HG03457 (cell line): ENCODE measurements around the gene ZNF736.
"Not testable (repeated sequence)": the region's sequence is repeated elsewhere in the genome, so short reads cannot be mapped to it uniquely, and the experiment has no call there.

Experiments used
- ATAC-seq: cut with Tn5 transposase; IDR thresholded peaks from one replicate; pipeline ENCODE4 v1.9.1; 2021; ENCODE audit warnings: moderate number of reproducible peaks; ENCODE audit not compliant: unreplicated experiment

The ZNF736 gene

DNA sequence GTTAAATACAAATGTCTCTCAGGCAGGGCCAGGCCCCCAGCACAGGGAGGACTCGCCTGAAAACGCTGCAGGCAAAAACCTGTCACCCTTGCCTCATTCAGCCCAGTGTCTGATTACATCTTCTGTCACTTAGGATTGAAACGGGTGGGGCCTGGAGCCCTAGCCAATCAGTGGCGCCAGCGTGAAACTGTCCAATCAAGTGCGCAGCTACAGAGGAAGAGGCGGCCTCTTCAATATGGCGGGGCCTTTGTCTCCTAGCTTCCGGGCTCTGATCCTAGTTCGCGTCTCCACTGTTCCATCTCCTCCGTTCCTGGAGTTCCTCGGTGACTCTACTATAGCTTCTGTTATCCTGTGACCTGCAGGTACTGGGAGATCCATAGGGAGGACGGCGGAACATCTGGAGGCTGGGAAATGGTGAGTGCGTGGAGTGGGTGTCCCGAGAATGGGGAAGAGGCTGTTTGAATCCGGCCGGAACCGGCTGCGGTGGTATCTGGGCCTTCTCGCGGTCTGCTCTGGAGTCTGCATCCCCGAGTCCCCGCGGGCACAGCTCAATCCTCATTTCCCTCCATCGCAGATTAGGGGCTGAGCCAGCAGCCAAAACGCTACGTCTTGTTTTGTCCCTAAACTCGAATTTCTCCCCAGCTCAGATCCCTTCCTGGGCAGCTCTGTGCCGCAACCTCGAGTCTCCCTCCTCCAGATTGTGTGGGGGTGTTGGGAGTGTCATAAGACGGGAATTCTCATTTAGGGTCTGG is at the start of gene ZNF736:
Gene ZNF736, plus strand, starts transcription at position 222 of the 752 bp plus-strand sequence. Its CDS starts 190 bp downstream, at position 412.
- peak; percentile 100 for ATAC-seq

DNA sequence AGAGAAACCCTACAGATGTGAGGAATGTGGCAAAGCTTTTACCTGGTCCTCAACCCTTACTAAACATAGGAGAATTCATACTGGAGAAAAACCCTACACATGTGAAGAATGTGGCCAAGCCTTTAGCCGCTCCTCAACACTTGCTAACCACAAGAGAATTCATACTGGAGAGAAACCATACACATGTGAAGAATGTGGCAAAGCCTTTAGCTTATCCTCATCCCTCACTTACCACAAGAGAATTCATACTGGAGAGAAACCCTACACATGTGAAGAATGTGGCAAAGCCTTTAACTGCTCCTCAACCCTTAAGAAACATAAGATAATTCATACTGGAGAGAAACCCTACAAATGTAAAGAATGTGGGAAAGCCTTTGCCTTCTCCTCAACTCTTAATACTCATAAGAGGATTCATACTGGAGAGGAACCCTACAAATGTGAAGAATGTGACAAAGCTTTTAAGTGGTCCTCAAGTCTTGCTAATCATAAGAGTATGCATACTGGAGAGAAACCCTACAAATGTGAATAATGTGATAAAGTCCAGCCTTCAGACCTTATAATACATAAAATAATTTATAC is 47.3 kb upstream of the ZNF736 start:
- no peak for ATAC-seq

DNA sequence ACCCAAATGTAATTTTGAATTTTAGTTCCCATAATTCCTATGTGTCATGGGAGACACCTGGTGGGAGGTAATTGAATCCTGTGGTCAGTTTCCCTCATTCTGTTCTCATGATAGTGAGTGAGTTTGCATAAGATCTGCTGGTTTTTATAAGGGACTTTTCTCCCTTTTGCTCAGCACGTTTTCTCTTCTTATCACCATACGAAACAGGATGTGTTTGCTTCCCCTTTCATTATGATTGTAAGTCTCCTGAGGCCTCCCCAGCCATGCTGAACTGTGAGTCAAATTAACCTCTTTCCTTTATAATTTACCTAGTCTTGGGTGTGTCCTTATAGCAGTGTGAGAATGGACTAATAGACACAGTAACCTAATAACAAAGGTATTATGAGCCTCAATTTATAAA is 36.1 kb upstream of the ZNF736 start:
- no peak for ATAC-seq

DNA sequence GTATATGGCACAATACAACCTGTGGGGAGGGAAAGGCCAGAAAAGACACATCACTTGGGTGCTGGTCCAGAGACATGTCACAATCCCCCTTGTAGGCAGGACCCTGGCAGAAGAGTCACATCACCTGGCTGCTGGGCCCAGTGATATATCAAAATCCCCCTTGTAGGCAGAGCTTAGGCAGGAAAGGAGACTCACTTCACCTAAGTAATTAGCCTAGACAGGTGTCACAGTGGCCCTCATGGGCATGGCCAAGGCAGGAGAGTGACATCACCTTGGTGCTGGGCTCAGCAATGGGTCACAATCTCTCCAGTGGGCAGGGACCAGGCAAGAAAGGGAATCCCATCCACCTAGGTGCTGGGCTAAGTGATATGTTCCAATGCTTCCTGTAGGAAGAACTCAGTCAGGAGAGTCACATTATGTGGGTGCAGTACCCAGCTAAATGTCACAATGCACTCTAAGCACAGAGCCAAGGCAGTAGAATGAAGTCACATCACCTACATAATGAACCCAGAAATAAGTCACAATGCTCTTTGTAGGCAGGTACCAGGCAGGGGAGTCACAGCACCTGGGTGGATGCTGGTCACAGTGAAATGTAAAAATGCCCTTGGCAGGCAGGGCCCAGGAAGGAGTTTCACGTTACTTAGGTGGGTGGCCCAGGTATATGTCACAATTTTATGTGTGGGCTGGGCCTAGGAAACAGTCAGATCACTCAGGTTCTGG is 18.9 kb upstream of the ZNF736 start:
- ATAC-seq, result no peak

DNA sequence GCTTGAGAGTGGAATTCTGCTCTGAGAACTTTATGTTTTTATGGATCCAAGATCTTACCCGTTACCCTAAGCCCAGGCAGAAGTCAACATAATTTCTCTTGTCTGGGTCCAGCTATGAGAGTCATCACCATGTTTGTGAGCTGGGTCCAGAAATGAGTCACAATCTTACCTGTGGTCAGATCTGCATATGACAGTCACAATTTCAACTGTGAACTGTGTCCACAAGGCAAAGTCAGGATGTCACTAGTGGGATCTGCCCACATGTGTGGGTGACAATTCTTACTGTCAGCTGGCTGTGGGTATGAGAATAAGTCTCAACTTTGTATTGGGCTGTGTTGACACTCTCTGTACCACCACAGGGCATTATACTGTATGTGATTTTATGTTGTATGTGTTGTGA is 16.3 kb upstream of the ZNF736 start:
- ATAC-seq, result not testable (repeated sequence)

DNA sequence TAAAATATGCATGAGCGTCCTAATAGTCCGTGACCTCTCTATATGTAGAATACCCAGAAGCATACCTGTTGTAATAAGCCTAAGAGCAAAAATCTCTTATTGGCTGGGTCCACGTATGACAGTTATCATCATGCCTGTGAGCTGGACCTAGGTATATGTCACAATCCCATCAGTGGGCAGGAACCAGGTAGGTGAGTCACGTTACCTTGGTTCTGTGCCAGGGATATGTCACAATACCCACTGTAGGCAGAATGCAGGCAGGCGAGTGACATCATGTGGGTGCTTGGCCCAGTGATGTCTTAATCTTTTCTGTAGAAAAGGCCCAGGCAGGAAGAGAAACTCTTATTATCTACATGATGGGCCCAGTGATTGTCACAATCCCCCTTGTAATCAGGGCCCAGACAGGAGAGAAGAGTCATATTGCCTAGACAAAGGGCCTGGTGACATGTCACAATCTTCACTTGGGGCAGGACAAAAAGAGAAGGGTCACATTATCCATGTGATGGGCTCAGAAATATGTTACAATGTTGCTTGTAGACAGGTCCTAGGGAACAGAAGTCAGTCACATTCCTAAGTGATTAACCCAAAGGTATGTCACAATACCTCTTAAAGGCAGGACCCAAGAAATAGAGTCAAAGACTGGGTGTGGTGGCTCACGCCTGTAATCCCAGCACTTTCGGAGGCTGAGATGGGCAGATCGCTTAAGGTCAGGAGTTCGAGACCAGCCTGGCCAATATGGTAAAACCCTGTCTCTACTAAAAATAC is 12.9 kb upstream of the ZNF736 start:
- no peak for ATAC-seq

DNA sequence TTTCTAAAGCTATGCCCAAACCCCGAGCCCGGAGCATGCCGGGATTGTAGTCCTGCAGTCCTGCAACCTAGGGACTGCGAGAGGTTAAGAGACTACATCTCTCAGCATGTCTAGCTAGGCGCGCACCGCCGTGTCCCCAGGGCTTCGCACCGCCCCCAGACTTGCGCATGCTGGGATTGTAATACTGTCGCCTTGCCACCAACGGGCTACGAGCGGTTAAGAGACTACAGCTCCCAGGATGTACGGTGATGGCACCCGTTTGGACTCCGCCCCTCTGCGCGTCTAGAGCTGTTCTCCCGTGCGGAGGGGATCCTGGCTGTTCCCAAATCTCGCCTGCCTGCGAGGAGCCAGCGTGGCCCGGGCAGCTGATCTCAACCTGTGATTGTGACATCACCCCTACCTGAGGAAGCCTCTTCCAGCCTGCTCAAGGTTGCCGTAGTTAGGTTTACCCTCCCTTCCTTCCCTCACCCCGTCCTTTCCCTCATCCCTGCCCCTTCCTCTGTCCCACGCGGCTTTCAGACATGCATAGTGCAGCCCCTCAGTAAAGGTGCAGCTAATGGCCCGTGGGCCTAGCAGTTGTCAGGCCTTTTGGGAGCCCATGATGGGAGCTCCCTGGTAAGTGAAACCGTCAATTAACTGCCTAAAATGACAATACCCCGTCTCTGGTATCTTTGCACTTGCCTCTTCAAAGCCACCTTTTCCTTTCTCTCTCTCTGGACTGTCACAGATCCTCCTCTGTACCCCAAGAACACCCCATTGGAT is 6.3 kb upstream of the ZNF736 start:
- peak; percentile 99 for ATAC-seq

DNA sequence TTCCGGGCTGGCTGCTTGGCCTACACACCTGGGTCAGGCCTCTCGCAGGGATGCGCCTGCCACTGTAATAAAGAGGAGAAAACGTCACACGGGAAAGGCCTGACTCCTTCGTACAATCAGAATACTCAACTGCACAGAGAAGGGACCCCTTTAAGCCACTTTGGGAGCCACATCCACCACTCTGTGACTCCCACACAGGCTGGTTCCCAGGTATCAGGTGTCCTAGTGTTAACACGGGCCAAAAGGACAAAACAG is 5.8 kb upstream of the ZNF736 start:
- ATAC-seq, result no peak

DNA sequence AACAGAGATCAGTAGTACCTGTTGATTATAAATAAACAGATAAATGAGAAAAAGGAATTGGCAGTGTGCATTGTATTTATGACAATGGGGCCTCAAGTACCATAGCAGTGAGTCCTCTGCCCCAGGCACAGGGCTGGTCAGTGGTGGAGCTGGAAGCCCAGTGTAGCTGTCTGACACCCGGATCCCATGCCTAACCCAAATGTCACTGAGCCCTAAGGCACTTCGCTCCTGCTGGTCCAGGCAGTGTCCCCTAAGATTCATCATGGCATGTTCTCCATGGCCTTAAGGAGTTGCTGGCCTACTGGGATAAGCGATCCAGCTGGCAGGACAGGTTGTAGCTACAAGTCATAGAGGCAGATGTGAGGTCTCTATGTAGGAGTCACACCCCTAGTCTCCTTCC is 3.3 kb upstream of the ZNF736 start:
- ATAC-seq, result no peak

DNA sequence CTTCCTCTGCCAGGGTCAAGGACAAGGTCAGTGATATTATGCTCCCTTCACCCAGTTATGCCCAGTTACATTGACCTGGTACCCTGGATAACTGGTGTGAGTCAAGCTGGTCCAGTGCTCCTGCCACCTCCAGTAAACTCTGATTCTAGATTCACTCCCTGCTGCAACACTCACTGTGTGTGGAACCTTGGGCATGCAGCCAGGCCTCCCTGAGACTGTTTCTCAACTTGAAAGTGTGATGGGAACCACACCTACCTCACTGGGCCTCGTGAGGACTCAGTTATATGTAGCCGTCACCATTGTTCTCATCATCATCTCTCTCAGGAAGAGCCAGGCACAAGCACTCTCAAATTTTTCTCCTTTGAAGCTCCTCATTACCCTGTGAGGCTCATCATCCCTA is 935 bp upstream of the ZNF736 start:
- ATAC-seq, result no peak

DNA sequence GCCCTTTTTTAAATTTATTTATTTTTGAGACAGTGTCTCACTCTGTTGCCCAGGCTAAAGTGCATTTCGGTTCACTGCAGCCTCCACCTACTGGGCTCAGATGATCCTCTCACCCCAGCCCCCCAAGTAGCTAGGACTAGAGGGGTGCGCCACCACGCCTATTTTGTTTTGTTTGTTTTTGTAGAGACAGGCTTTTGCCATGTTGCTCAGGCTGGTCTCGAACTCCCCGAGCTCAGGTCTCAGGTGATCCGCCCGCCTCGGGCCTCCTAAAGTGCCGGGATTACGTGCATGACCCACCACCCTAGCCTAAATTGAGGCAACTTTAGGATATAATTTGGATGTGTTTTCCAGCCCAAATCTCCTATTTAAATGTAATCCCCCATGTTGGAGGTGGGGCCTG is 805 bp downstream of the ZNF736 start:
- ATAC-seq, result no peak

DNA sequence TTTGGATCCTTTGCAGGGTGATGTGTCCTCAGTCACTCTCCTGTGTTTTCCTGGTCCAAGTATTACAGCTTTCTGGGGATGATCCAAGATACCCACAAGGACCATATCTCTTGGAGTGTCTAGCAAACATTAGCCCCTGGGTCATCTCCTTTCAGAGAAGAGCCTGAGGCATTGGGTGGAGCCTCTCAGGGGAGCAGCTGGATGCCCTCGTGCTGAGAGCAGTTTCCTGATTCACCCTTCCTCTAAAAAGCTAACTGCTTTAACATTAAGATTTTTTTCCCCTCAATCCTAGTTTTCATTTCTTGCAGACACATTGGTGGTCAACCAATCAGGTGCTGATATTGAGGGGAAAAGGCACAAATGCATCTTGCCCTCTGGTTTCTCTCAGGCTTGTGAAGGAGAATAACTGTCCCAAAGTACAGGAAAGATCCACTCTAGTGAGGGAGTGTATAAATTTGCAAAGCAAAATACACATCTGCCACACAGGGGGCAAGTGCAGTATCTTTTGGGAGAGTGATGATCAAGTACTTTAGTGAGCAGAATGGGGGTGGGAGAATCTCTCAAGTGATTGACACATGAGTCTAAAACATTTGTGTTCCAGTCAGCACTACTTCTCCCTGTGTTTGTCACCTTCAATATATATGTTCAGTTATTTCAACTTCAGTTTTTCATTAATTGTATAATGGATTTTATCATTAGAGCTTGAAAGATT is 2.4 kb downstream of the ZNF736 start:
- ATAC-seq, result not testable (repeated sequence)

DNA sequence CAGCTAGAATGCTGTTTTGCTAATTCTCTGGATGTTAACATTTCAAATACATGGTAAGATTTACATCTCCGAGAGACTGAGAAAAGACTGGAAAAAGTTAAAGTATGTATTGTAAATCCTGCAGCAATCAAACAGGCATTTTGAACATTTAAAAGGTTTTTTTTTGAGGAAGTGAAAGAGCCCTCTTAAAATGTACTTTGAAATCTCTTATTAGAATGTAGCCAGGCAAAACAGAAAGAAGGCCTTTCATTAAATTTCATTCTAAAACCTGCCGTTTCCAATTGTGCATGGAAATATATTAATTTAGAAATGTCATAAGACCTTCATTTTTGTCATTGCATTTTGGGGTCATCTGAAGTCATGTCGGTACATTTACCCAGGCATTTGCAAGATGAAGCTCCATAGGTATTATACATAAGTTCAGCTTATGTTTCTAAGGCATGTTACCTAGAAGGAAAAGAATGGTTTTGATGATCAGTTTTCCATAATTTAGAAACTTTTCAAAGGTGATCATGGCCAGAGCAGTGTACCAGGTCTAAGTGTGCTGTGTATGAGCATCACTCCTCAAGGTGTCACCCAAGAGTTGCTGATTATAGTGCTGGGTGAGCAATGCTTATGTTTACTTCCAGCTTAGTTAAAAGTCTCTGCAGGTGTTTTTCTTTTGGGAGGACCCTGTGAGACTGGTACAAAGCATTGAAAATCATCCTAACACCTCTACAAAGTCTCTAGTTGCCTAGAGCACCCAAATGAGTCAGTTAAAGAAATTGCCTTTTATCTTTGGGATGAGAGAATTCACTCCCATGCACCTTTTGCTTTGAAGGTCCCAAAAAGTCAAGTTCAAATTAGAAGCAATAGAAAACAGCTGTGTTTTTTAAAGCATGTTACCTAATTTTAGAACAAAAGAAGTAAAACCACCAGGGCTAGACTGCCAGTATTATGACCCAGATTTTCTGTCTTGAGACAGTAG is 7.1 kb downstream of the ZNF736 start:
- no peak for ATAC-seq

DNA sequence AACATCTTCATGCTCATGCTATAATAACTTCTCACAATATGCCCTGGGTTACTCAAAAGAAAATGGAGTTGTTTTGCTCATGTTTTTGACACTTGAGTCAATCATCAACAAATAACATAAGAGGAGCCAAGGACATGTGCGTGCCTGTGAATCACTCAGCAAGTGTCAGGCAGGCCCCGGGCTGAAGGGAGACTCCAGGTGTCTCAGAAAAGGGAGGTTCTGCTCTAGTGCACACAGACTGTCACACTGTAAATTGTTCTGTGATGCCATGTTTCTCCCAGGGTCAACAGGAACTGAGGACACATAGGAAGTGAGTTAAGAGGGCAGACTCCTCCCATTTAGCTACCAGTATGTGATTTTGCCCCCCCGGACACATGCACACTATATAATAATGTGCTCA is 10.4 kb downstream of the ZNF736 start:
- ATAC-seq, result not testable (repeated sequence)

DNA sequence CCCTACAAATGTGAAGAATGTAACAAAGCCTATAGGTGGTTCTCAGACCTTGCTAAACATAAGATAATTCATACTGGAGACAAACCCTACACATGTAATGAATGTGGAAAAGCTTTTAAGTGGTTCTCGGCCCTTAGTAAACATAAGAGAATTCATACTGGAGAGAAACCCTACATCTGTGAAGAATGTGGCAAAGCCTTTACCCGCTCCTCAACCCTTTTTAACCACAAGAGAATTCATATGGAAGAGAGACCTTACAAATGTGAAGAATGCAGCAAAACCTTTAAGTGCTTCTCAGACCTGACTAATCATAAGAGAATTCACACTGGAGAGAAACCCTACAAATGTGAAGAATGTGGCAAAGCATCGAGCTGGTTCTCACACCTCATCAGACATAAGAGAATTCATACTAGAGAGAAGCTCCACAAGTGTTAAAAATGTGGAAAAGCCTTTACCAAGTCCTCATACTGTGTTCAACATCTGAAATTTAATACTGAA is 35.0 kb downstream of the ZNF736 start:
- not testable (repeated sequence) for ATAC-seq

DNA sequence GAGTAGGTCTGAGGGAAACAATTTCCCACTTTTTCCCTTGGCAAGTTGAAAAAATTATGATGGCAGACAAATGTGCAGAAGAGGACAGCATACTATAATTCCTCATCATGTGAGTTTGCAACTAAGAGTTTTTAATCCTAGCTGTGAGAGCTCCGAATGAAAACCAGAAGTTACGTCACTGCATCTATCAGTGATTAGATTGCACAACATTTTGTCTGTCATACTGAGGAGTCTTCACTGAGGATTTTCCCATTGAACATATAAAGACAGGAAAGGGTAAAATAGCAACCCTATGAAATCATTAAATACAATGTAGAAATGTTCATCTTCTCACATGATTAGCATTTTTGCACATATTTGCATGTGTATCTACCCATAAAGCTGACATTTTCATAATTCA is 45.8 kb downstream of the ZNF736 start:
- ATAC-seq, result no peak

DNA sequence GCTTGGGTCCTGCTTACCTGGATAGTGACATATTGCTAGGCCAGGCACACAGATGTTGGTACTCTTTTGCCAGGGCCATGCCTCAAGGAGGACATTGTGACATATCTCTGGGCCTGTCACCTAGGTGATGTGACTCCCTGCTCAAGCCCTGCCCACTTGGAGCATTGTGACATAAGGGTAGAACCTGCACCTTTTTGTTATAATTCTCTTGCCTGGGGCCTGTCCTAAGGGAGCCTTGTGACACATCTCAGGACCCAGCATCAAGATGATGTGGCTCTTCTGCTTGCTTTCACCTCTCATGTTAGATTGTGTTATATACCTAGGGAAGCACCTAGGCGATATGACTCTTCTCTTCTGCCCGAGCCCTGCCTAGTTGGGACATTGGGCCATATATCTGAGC is 57.4 kb downstream of the ZNF736 start:
- ATAC-seq, result no peak

DNA sequence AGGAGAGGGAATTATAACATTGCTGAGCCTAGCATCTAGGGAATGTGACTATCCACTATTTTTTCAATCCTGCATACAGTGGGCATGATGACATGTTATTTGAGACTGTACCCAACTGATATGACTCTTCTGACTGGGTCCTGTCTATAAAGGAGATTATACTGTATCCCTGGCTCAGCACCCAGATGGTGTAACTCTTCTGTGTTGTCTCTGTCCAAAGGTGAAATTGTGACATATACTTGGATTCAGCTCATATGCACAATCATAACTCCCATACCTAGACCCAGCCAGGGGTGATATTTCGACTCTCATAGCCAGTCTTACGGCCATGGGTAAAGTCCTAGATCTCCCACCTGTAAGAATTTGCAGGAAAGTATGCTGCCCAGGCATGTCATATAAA is 59.3 kb downstream of the ZNF736 start:
- no peak for ATAC-seq

DNA sequence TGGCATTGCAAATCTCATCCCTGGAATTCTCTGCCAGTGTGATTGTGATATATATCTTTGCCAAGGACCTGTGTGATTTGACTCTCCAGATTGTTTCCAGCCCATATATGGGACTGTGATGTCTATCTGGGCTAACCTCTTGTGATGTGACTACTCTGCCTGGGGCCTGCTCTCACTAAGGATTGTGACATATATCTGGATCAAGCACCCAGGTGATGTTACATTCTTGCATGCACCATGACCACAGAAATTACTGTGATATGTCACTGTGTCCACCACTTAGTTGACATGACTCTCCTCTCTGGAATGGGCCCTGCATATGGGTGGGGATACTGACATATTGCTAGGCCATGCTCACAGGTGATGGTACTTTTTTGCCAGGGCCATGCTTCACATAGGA is 86.6 kb downstream of the ZNF736 start:
- ATAC-seq, result no peak
